SK-N-MC (cell line): ENCODE measurements around the gene MYO18B.

ENCODE experiments used
- DNase-seq: peaks from one replicate; pipeline ENCODE4 v3.0.0-alpha.2; 2011; ENCODE audit warnings: low read depth, low spot score
- H3K27ac ChIP-seq: fragments of 200-600 bp; sonication (generic); 2 replicates; pipeline ENCODE4 v1.5.1; 2016; ENCODE audit warnings: mixed run types
- H3K36me3 ChIP-seq: fragments of 200-600 bp; sonication (generic); 2 replicates; pipeline ENCODE4 v1.6.1; 2017; ENCODE audit warnings: antibody characterized with exemption, low read length, mixed read lengths; ENCODE audit not compliant: insufficient read depth
- H3K4me3 ChIP-seq: fragments of 200-600 bp; sonication (generic); 2 replicates; pipeline ENCODE4 v1.5.1; 2016
- H3K9ac ChIP-seq: fragments of 200-600 bp; sonication (generic); 2 replicates; pipeline ENCODE4 v1.8.0; 2017; ENCODE audit warnings: mixed run types, mixed read lengths; ENCODE audit not compliant: insufficient read length
- H3K9me3 ChIP-seq: fragments of 200-600 bp; sonication (generic); 2 replicates; pipeline ENCODE4 v1.6.1; 2017; ENCODE audit warnings: low read depth, mild to moderate bottlenecking, antibody characterized with exemption, low read length, moderate library complexity, mixed read lengths
- EZH2 ChIP-seq: fragments of 200-600 bp; sonication (generic); IDR thresholded peaks from one replicate; pipeline ENCODE4 v1.6.1; 2017; ENCODE audit warnings: antibody characterized with exemption
- FOXP2 ChIP-seq: optimal IDR thresholded peaks from 2 replicates; pipeline ENCODE3; 2011; ENCODE audit warnings: mild to moderate bottlenecking, moderate library complexity; ENCODE audit not compliant: insufficient read depth; ENCODE audit errors: extremely low read length, control extremely low read depth
- POLR2AphosphoS5 ChIP-seq: IDR thresholded peaks from 2 replicates; pipeline ENCODE4 v1.6.1; 2012; ENCODE audit warnings: mild to moderate bottlenecking, low read depth, low read length, borderline replicate concordance

The MYO18B gene, protein sequence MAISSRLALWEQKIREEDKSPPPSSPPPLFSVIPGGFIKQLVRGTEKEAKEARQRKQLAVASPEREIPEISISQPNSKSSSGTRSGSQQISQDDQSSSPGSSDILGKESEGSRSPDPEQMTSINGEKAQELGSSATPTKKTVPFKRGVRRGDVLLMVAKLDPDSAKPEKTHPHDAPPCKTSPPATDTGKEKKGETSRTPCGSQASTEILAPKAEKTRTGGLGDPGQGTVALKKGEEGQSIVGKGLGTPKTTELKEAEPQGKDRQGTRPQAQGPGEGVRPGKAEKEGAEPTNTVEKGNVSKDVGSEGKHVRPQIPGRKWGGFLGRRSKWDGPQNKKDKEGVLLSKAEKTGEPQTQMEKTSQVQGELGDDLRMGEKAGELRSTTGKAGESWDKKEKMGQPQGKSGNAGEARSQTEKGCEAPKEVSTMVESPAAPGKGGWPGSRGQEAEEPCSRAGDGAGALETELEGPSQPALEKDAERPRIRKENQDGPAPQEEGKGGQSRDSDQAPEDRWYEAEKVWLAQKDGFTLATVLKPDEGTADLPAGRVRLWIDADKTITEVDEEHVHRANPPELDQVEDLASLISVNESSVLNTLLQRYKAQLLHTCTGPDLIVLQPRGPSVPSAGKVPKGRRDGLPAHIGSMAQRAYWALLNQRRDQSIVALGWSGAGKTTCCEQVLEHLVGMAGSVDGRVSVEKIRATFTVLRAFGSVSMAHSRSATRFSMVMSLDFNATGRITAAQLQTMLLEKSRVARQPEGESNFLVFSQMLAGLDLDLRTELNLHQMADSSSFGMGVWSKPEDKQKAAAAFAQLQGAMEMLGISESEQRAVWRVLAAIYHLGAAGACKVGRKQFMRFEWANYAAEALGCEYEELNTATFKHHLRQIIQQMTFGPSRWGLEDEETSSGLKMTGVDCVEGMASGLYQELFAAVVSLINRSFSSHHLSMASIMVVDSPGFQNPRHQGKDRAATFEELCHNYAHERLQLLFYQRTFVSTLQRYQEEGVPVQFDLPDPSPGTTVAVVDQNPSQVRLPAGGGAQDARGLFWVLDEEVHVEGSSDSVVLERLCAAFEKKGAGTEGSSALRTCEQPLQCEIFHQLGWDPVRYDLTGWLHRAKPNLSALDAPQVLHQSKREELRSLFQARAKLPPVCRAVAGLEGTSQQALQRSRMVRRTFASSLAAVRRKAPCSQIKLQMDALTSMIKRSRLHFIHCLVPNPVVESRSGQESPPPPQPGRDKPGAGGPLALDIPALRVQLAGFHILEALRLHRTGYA (N-terminal part only)

GRCh38 chr22:25741692-25742626 lies at the start of gene MYO18B:
Gene MYO18B (plus strand): TSS chr22:25742188. CDS start chr22:25761093, 18,905 bp downstream.
- no peak within 1 kb of the TSS for H3K27ac ChIP-seq
- no peak within 1 kb of the TSS for H3K9ac ChIP-seq
- H3K36me3 ChIP-seq = no peaks in the 10 kb centered on the region
- H3K9me3 ChIP-seq = no peaks in the 10 kb centered on the region
- no peak for TF ChIP-seq FOXP2
- no peak for TF ChIP-seq POLR2AphosphoS5
- TF ChIP-seq EZH2 = no peak
- DNase-seq = no peak
- H3K4me3 ChIP-seq = no peak within 1 kb of the TSS

DNA sequence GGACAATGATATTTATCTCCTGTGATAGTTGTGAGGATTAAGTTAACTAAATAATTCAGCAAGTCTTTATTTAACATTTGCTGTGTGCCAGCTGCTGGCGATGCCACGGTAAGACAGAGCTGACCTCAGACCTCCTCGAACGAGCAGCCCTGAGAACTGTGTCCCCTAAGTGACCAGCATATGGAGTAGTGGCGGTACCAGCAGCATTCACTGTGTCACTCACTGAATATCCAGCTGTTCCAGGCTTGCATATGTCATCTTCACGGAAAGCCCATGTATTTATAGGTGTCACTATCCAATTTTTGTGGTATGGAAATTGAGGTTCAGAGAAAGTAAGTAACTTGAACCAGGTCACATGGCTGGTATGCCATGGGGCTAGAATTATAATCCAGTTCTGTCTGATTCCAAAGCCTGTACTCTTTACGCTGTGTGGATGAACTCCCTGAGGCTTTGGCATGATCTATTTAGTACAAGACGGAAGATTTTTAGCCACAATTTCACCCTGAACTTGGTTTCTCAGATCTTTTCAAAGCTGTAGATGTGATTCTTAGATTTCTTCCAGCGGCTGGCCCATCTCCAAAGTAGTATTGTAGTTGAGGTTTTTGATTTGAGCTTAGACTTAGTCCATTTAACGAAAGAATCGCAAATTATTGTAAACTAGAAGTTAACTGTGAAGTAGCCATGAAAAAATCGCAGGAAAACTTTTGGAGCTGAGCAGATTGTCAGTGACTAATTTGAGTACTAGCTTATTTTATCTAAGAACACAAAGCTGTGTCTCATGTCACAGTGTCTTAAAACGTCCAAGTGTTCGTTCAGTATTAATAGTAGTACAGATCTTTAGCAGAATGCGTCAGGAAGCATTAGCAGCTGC lies 49.4 kb upstream of the MYO18B start:
- peak overlapping the region; percentile 48 for H3K9ac ChIP-seq
- no peak for DNase-seq
- H3K4me3 ChIP-seq = peak overlapping the region; percentile 63
- no peaks in the 10 kb centered on the region for H3K9me3 ChIP-seq
- TF ChIP-seq EZH2 (no peak), FOXP2 (no peak), POLR2AphosphoS5 (no peak)
- no peaks in the 10 kb centered on the region for H3K36me3 ChIP-seq
- peak overlapping the region; percentile 84 for H3K27ac ChIP-seq

GRCh38 chr22:25693268-25693565 lies 48.8 kb upstream of the MYO18B start:
- Histone ChIP-seq H3K36me3 (no peaks in the 10 kb centered on the region), H3K9ac (peak overlapping the region; percentile 48), H3K9me3 (no peaks in the 10 kb centered on the region), H3K27ac (peak overlapping the region; percentile 84; the same call in 1 of the 2 replicates), H3K4me3 (peak overlapping the region; percentile 63)
- no peak for DNase-seq
- TF ChIP-seq EZH2 = no peak
- TF ChIP-seq POLR2AphosphoS5 = no peak
- no peak for TF ChIP-seq FOXP2

- DNase-seq = no peak
- TF ChIP-seq FOXP2 = no peak
- H3K4me3 ChIP-seq = no peak overlapping the region
- H3K9me3 ChIP-seq = no peaks in the 10 kb centered on the region
- H3K27ac ChIP-seq = no peak overlapping the region
- H3K9ac ChIP-seq = no peak overlapping the region
- H3K36me3 ChIP-seq = no peaks in the 10 kb centered on the region
These were observed 47.6 kb upstream of the MYO18B start for GRCh38 chr22:25694196-25694907.

DNA sequence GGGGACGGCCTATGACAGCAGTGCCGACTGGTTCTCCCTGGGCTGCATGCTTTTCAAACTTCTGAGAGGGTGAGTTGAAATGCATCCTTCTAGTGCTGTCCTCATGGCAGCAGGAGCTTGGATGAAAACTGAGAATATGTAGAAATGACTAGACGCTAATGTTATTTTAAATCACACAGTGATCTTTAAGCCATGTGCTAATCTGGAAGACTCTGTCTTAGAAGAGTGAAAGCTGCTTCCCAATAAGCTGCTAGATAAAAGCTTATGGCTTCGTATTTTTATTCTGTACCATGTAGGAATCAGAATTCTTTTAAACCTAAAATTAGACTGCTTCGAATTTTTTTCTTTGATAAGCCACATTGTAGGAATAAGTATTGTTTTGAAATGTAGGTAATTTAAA lies 46.8 kb upstream of the MYO18B start:
- Histone ChIP-seq H3K36me3 (no peaks in the 10 kb centered on the region), H3K27ac (no peak overlapping the region), H3K9ac (no peak overlapping the region), H3K4me3 (no peak overlapping the region), H3K9me3 (no peaks in the 10 kb centered on the region)
- no peak for DNase-seq
- TF ChIP-seq EZH2 (no peak), POLR2AphosphoS5 (no peak), FOXP2 (no peak)

DNA sequence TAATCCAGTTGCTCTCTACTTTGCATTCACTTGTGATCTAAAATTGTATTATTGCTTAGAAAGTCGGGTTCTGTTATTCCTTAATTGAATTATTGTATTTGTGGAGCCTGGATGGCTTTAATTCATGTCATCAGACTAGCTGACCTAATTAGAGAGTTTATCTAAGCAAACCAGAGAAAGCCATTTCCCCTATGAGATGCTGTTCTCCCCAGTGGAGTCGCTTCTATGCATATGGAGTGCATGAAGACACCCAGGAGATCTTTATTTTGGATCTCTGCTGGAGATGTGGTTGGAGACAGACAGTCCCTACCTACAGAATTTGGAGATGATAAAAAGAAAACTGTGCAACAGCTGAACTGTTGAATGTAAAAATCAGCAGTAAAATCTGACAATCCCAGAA lies 45.2 kb upstream of the MYO18B start:
- no peak for DNase-seq
- TF ChIP-seq POLR2AphosphoS5 (no peak), EZH2 (no peak), FOXP2 (no peak)
- Histone ChIP-seq H3K27ac (peak overlapping the region; percentile 64), H3K9me3 (no peaks in the 10 kb centered on the region), H3K4me3 (0 out of 2 replicates have a peak overlapping the region, but pooled peaks have one; percentile 2), H3K36me3 (no peaks in the 10 kb centered on the region), H3K9ac (no peak overlapping the region)

- no peak for DNase-seq
- Histone ChIP-seq H3K27ac (peak overlapping the region; percentile 64), H3K9ac (no peak overlapping the region), H3K9me3 (no peaks in the 10 kb centered on the region), H3K4me3 (no peak overlapping the region), H3K36me3 (no peaks in the 10 kb centered on the region)
- TF ChIP-seq EZH2 (no peak), POLR2AphosphoS5 (no peak), FOXP2 (no peak)
These were observed 44.8 kb upstream of the MYO18B start for GRCh38 chr22:25697181-25697664.
